ENCODE results near the gene RHOG. TPM values are rescaled to one million over a fixed set of nuclear protein-coding genes. Genes with fewer than 3 reads are reported as not detected.

RHOG gene
- total and polyA plus RNA-seq, 3 donors from 2014 or later: 36.1 to 58.3 (median 37.1) TPM

DNA sequence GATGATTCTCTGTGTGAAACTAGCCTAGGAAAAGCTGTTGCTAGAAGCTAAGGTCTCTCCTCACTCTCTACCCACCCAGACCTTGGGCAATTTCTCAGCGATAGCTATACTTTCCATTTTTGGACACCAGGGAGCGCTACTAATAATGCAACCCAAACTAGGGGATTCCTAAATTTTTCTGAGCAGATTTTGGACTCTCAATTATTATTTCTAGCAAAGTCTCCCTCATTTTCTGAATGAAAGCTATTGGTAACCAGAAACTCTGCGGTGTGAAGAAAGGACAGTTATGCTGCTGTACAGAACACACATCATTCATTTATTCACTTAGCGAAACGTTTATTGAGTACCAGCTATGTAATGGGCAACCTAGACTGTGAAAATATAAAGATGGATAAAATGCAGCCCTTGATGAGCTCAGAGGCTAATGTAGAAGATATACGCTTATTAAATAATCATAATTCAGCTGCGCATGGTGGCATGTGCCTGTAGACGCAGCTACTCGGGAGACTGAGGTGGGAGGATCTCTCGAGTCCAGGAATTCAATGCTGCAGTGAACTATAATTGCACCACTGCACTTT lies 8.6 kb upstream of the RHOG start:
- Histone ChIP-seq H3K27me3 (no peaks in the 10 kb centered on the region), H3K36me3 (ENCODE audit: low read depth, missing control alignments) (no peaks in the 10 kb centered on the region), H3K27ac (no peak overlapping the region), H3K9me3 (no peaks in the 10 kb centered on the region), H3K4me1 (peaks cover 2% of the 10 kb centered on the region), H3K4me3 (no peak overlapping the region)
- TF ChIP-seq, protein P1, sequence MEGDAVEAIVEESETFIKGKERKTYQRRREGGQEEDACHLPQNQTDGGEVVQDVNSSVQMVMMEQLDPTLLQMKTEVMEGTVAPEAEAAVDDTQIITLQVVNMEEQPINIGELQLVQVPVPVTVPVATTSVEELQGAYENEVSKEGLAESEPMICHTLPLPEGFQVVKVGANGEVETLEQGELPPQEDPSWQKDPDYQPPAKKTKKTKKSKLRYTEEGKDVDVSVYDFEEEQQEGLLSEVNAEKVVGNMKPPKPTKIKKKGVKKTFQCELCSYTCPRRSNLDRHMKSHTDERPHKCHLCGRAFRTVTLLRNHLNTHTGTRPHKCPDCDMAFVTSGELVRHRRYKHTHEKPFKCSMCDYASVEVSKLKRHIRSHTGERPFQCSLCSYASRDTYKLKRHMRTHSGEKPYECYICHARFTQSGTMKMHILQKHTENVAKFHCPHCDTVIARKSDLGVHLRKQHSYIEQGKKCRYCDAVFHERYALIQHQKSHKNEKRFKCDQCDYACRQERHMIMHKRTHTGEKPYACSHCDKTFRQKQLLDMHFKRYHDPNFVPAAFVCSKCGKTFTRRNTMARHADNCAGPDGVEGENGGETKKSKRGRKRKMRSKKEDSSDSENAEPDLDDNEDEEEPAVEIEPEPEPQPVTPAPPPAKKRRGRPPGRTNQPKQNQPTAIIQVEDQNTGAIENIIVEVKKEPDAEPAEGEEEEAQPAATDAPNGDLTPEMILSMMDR (IDR thresholded peaks at IDR 0.05): peak; percentile 63 to 65 (median 64)
- TF ChIP-seq POLR2A (IDR thresholded peaks at IDR 0.05): no peak
- DNase-seq: peak; percentile 32
- WGBS, 2 donors: 68 to 70% methylated on average over 10 of the region's 10 CpGs
- intact Hi-C loops (cut with DNase I; ENCODE audit: low total_unique reads): no loop called here

- no peaks in the 10 kb centered on the region for H3K27me3 ChIP-seq
- H3K27ac ChIP-seq: no peak overlapping the region
- 81 to 86% methylated on average over 3 of the region's 3 CpGs for WGBS, 2 donors
- intact Hi-C loops (cut with DNase I; ENCODE audit: low total_unique reads): no loop called here
- no peaks in the 10 kb centered on the region for H3K36me3 ChIP-seq (ENCODE audit: low read depth, missing control alignments)
- no peaks in the 10 kb centered on the region for H3K4me1 ChIP-seq
- no peak for DNase-seq
- TF ChIP-seq, protein P1 (IDR thresholded peaks at IDR 0.05): no peak
- TF ChIP-seq POLR2A (IDR thresholded peaks at IDR 0.05): no peak
- no peaks in the 10 kb centered on the region for H3K9me3 ChIP-seq
- H3K4me3 ChIP-seq: no peak overlapping the region
Measured at GRCh38 chr11:3845670-3846069, 4.9 kb upstream of the RHOG start.

DNA sequence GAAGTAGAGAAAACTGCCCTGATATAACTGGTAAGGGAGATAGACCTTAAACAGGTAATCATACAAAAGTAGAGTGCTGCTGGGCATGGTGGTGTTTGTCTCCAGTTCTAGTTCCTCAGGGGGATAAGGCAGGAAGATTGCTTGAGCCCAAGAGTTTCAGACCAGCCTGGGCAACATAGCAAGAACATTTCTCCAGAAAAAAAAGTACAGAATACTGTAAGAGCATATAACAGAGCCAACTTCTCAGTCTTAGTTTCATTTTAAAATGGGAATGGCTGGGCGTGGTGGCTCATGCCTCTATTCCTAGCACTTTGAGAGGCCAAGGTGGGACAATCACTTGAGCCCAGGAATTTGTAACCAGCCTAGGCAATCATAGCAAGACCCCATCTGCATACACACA lies 4.5 kb upstream of the RHOG start:
- no peaks in the 10 kb centered on the region for H3K4me1 ChIP-seq
- TF ChIP-seq, protein P1 (IDR thresholded peaks at IDR 0.05): no peak
- no peak for TF ChIP-seq POLR2A (IDR thresholded peaks at IDR 0.05)
- H3K9me3 ChIP-seq: no peaks in the 10 kb centered on the region
- H3K4me3 ChIP-seq: no peak overlapping the region
- no peak overlapping the region for H3K27ac ChIP-seq
- no peaks in the 10 kb centered on the region for H3K36me3 ChIP-seq (ENCODE audit: low read depth, missing control alignments)
- intact Hi-C loops (cut with DNase I; ENCODE audit: low total_unique reads): no loop called here
- no peak for DNase-seq
- 86 to 88% methylated on average over 1 of the region's 1 CpG for WGBS, 2 donors
- no peaks in the 10 kb centered on the region for H3K27me3 ChIP-seq

DNA sequence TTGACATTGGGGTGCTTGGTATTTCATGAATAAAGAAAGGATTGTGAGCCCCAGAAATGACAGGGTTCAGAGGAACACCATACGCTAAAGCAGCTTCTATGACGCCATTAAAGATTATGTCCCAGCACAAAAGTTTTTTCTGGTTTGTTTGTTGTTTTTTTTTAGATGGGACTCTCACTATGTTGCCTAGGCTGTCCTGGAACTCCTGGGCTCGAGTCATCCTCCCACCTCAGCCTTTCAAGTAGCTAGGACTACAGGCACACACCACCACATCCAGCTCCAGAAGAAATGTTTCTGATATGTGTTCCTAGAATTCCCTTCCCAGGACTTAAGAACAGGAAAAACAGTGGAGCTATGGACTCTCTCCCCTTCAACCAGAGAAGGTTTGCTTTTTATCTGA lies 2.6 kb upstream of the RHOG start:
- Histone ChIP-seq H3K27me3 (no peaks in the 10 kb centered on the region), H3K4me1 (peaks cover 6% of the 10 kb centered on the region), H3K9me3 (no peaks in the 10 kb centered on the region), H3K4me3 (no peak overlapping the region), H3K36me3 (ENCODE audit: low read depth, missing control alignments) (no peaks in the 10 kb centered on the region), H3K27ac (no peak overlapping the region)
- TF ChIP-seq POLR2A (IDR thresholded peaks at IDR 0.05): no peak
- TF ChIP-seq, protein P1 (IDR thresholded peaks at IDR 0.05): no peak
- WGBS, 2 donors: 95 to 96% methylated on average over 3 of the region's 3 CpGs
- intact Hi-C loops (cut with DNase I; ENCODE audit: low total_unique reads): no loop called here
- DNase-seq: no peak

All from testis (tissue), 3 donors.